T-helper 2 cell treated with Interferon-gamma antibody and Interleukin-4, amounts not matched to agents 5 μg/mL and 100 μg/mL, for 36 hours (primary cell): ENCODE results near the gene IGFBP5.

Experiments
- DNase-seq: peaks from one replicate; pipeline ENCODE4 v3.0.0; 2021; ENCODE audit warnings: low spot score
- H3K27ac Mint-ChIP-seq: one replicate; pipeline ENCODE4 v1.8.0; 2021; ENCODE audit warnings: mild to moderate bottlenecking, mixed read lengths
- H3K27me3 Mint-ChIP-seq: one replicate; pipeline ENCODE4 v1.8.0; 2021; ENCODE audit warnings: low read depth, mixed read lengths
- H3K36me3 Mint-ChIP-seq: one replicate; pipeline ENCODE4 v1.8.0; 2021; ENCODE audit warnings: low read depth, mixed read lengths
- H3K4me1 Mint-ChIP-seq: one replicate; pipeline ENCODE4 v1.8.0; 2021; ENCODE audit warnings: low read depth, mixed read lengths
- H3K4me3 Mint-ChIP-seq: one replicate; pipeline ENCODE4 v1.8.0; 2022; ENCODE audit warnings: mild to moderate bottlenecking, moderate library complexity, mixed read lengths
- H3K9me3 Mint-ChIP-seq: one replicate; pipeline ENCODE4 v1.8.0; 2021; ENCODE audit warnings: mixed read lengths

Gene IGFBP5

GRCh38 chr2:216701544-216701943 is 6.2 kb upstream of the IGFBP5 start:
- DNase-seq: no peak
- no peak overlapping the region for H3K27ac Mint-ChIP-seq
- no peaks in the 10 kb centered on the region for H3K36me3 Mint-ChIP-seq

DNA sequence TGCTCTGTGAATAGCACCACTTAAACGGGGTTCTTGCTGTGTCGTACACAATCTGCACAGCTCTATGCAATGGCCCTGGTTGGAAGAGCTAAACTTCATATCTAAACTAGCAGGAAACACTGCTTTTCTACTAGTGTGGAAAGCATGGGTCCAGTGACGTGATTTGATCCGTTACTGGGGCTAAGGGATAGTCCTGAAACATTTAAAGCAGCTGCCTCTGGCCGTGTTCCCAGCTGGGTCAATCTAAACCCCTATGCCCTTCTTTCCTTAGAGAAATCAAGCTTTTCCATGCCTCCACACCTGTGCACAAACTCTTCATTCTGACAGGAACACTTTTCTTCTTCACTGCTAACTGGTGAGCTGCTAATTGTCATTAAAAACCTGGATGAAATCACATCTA is 5.4 kb upstream of the IGFBP5 start:
- H3K9me3 Mint-ChIP-seq: no peaks in the 10 kb centered on the region
- no peak overlapping the region for H3K4me3 Mint-ChIP-seq
- no peak for DNase-seq
- H3K27ac Mint-ChIP-seq: no peak overlapping the region
- no peaks in the 10 kb centered on the region for H3K36me3 Mint-ChIP-seq
- peaks cover 30% of the 10 kb centered on the region for H3K27me3 Mint-ChIP-seq
- peaks cover 3% of the 10 kb centered on the region for H3K4me1 Mint-ChIP-seq

More at GRCh38 chr2:216701544-216701943, 6.2 kb upstream of the IGFBP5 start:
- Mint-ChIP-seq H3K27me3 (peaks cover 22% of the 10 kb centered on the region), H3K9me3 (no peaks in the 10 kb centered on the region), H3K4me3 (no peak overlapping the region), H3K4me1 (peaks cover 3% of the 10 kb centered on the region)

DNA sequence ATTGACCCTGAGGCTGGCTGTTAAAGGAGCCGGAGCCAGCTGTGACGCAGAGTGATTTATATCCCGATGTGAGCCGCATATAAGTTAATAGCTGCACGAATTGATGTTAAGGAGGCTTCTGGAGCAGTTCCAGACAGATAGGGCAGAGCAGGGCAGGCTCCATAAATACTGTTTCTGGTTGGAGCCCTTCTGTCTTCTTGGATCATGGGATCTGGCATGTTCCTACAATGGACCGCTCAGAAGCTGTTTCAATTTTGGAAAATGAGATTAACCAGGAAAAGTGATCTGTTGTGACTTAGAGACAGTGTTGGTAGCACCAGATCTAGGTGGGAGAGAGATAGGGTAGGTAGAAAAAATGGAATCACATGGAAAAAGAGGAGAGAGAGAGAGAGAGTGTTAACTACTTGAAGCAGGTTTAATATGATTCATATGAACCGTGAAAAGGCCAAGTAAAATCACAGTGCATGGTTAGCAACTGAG is 4.8 kb upstream of the IGFBP5 start:
- Mint-ChIP-seq H3K27ac (no peak overlapping the region), H3K4me3 (no peak overlapping the region)

DNA sequence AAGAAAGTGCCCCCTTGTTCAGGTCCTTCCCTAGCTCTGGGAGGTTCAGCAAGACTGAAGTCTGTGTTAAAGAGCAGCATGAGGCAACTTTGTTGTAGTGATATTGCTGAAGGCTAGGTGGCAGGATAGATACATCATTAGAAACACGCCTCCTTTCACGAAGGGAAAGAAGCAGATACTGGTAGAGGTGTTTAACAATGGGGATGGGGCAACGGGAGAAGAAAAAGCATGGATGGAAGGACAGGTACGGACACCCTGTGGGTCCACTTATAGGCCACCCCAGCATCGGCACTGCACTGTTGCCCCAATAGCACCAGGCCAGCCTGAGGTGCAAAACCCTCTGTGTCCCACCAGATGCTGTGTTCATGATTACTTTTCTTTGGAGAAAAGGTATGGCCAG is 3.5 kb upstream of the IGFBP5 start:
- Mint-ChIP-seq H3K9me3 (no peaks in the 10 kb centered on the region), H3K27ac (no peak overlapping the region), H3K4me3 (no peak overlapping the region), H3K4me1 (peaks cover 10% of the 10 kb centered on the region), H3K36me3 (no peaks in the 10 kb centered on the region), H3K27me3 (peaks cover 46% of the 10 kb centered on the region)
- no peak for DNase-seq

More for the DNA sequence above, 4.8 kb upstream of the IGFBP5 start:
- no peak for DNase-seq
- H3K9me3 Mint-ChIP-seq: no peaks in the 10 kb centered on the region
- H3K27me3 Mint-ChIP-seq: peaks cover 36% of the 10 kb centered on the region
- H3K4me1 Mint-ChIP-seq: peaks cover 3% of the 10 kb centered on the region
- no peaks in the 10 kb centered on the region for H3K36me3 Mint-ChIP-seq

DNA sequence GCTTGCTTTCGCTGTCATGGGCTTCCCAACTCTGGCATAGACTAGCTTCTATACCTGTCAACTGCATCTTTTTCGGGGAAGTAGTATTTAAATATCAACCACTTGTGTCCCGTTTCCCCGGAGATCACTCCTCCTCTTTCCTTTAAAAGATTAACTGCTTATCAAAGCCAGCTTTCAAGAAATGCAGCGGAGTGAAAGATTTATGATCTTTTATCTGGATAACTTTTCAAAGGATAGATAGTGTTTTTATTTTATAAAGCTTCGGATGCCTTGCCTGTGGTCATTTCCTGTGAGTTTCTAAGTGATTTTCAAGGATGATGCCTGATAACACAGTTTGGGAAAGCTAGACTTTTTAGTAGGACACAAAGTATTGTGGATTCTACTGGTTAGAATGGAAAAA is 2.9 kb upstream of the IGFBP5 start:
- peaks cover 52% of the 10 kb centered on the region for H3K27me3 Mint-ChIP-seq
- peaks cover 13% of the 10 kb centered on the region for H3K4me1 Mint-ChIP-seq
- H3K36me3 Mint-ChIP-seq: no peaks in the 10 kb centered on the region
- no peak overlapping the region for H3K4me3 Mint-ChIP-seq
- H3K9me3 Mint-ChIP-seq: no peaks in the 10 kb centered on the region
- H3K27ac Mint-ChIP-seq: no peak overlapping the region
- DNase-seq: no peak

- H3K27ac Mint-ChIP-seq: no peak overlapping the region
- H3K4me1 Mint-ChIP-seq: peaks cover 21% of the 10 kb centered on the region
- H3K36me3 Mint-ChIP-seq: no peaks in the 10 kb centered on the region
- peaks cover 63% of the 10 kb centered on the region for H3K27me3 Mint-ChIP-seq
- no peak overlapping the region for H3K4me3 Mint-ChIP-seq
- DNase-seq: no peak
- no peaks in the 10 kb centered on the region for H3K9me3 Mint-ChIP-seq
These were observed 1.6 kb upstream of the IGFBP5 start for GRCh38 chr2:216696751-216697560.

- no peak overlapping the region for H3K27ac Mint-ChIP-seq
- DNase-seq: no peak
- H3K4me3 Mint-ChIP-seq: no peak overlapping the region
- H3K9me3 Mint-ChIP-seq: no peaks in the 10 kb centered on the region
- peaks cover 67% of the 10 kb centered on the region for H3K27me3 Mint-ChIP-seq
- peaks cover 24% of the 10 kb centered on the region for H3K4me1 Mint-ChIP-seq
- no peaks in the 10 kb centered on the region for H3K36me3 Mint-ChIP-seq
These were observed 972 bp upstream of the IGFBP5 start for GRCh38 chr2:216696321-216696720.

- peak overlapping the region; percentile 21 for H3K4me3 Mint-ChIP-seq
- H3K27ac Mint-ChIP-seq: no peak overlapping the region
- H3K36me3 Mint-ChIP-seq: no peaks in the 10 kb centered on the region
- H3K4me1 Mint-ChIP-seq: peaks cover 27% of the 10 kb centered on the region
- no peak for DNase-seq
- peaks cover 80% of the 10 kb centered on the region for H3K27me3 Mint-ChIP-seq
- H3K9me3 Mint-ChIP-seq: no peaks in the 10 kb centered on the region
These were observed 527 bp downstream of the IGFBP5 start for GRCh38 chr2:216694826-216695217.

DNA sequence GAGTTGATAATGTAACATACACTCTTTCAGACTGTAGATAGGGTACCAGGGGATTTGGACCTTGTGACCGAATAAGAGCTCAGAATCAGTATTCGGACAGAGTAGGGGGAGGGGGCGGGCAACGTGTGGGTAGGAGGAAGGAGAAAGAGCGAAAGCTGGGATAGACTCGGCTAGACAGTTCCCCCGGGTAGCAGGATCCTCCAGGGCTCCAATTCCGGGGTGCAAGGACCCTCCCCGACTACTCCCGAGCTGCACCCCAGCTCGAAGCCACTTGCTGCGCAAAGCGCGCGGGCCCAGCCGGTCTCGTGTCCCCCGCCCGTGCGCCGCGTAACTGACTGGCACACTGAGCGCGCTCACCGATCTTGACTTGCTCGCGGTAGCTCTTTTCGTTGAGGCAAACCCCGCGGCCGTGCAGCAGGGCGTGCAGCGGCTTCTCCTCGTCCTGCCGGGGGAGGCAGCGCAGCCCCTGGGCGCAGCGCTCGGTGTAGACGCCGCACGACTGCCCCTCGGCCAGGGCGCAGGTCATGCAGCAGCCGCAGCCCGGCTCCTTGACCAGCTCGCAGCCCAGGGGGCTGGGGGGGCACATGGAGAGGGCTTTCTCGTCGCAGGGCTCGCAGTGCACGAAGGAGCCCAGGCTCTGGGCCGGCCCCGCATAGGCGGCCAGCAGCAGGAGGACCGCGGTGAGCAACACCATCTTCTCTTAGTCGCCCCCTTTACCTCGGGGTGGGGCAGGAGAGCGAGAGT is 1.1 kb downstream of the IGFBP5 start:
- Mint-ChIP-seq H3K27ac (no peak overlapping the region), H3K36me3 (no peaks in the 10 kb centered on the region), H3K4me1 (peaks cover 27% of the 10 kb centered on the region), H3K4me3 (peak overlapping the region; percentile 82), H3K27me3 (peaks cover 86% of the 10 kb centered on the region), H3K9me3 (no peaks in the 10 kb centered on the region)
- peak; percentile 37 for DNase-seq

GRCh38 chr2:216693414-216694080 is 1.8 kb downstream of the IGFBP5 start:
- no peaks in the 10 kb centered on the region for H3K9me3 Mint-ChIP-seq
- H3K27me3 Mint-ChIP-seq: peaks cover 90% of the 10 kb centered on the region
- no peaks in the 10 kb centered on the region for H3K36me3 Mint-ChIP-seq
- no peak for DNase-seq
- peaks cover 27% of the 10 kb centered on the region for H3K4me1 Mint-ChIP-seq
- peak overlapping the region; percentile 82 for H3K4me3 Mint-ChIP-seq
- H3K27ac Mint-ChIP-seq: no peak overlapping the region

- Mint-ChIP-seq H3K9me3 (no peaks in the 10 kb centered on the region), H3K27me3 (peaks cover 82% of the 10 kb centered on the region), H3K27ac (peak overlapping the region; percentile 71), H3K36me3 (no peaks in the 10 kb centered on the region), H3K4me1 (peaks cover 27% of the 10 kb centered on the region), H3K4me3 (peak overlapping the region; percentile 91)
- DNase-seq: peak; percentile 66
These were observed 2.5 kb downstream of the IGFBP5 start for GRCh38 chr2:216692636-216693413.

DNA sequence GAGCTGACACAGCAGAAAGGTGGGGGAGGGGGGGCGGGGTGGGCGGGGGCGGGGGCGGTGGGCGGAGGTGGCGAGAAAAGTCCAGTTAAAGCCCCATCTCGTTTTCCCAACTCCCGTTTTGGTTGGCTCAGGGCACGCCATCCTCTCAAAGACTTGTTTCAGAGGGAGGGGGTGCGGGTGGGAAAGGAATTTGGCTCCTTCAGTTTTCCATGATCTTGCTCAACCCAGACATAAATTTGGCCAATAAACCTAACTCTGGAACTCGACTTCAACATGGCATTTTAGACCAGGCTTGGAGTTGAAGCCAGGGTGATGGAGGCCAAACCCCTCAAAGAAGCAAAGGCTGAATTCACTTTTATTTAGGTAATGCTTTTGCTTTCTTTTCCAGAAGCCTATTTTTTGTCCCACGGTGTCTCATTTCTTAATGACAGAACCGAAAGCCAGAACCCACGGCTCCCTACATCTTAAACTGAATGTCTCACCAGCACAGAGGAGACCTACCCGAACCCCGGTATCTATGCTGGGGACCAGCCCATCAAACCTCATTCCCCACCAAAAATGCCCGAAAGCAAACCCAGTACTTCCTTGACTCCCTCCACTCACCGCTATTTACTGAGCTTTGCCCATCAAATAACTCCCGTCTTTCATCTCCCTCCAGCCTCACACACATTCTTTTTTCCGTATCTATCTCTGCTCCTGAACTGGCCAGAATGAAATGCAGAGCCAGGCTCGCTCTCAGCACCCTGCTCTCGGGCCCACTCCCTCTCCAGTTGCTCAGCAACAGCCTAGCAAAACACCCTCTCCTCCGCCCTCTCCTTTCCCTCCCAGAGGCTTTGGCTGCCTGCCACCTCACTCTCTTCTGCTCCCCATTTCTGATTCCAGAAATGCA is 4.3 kb downstream of the IGFBP5 start:
- Mint-ChIP-seq H3K27ac (peak overlapping the region; percentile 13), H3K4me3 (peak overlapping the region; percentile 58), H3K9me3 (no peaks in the 10 kb centered on the region), H3K4me1 (peaks cover 24% of the 10 kb centered on the region), H3K36me3 (no peaks in the 10 kb centered on the region), H3K27me3 (peaks cover 68% of the 10 kb centered on the region)
- peak; percentile 15 for DNase-seq

GRCh38 chr2:216690456-216690852 is 4.9 kb downstream of the IGFBP5 start:
- Mint-ChIP-seq H3K36me3 (no peaks in the 10 kb centered on the region), H3K27ac (no peak overlapping the region), H3K4me1 (peaks cover 24% of the 10 kb centered on the region), H3K9me3 (no peaks in the 10 kb centered on the region), H3K27me3 (peaks cover 67% of the 10 kb centered on the region), H3K4me3 (no peak overlapping the region)
- DNase-seq: no peak
